Measurements from ENCODE around the gene SAMSN1.
A peak's percentile ranks its signal among the peaks of the same experiment; 100 is the strongest.
"Not testable (repeated sequence)": the region's sequence is repeated elsewhere in the genome, so short reads cannot be mapped to it uniquely, and the experiment has no call there.

The SAMSN1 gene

GRCh38 chr21:14562959-14563358 is 16.8 kb upstream of the SAMSN1 start:
- DNase-seq: no peak

GRCh38 chr21:14560555-14560954 is 14.4 kb upstream of the SAMSN1 start:
- DNase-seq: no peak

- DNase-seq: no peak
Measured at GRCh38 chr21:14560139-14560538, 14.0 kb upstream of the SAMSN1 start.

- peak; percentile 35 to 46 for DNase-seq
Measured at GRCh38 chr21:14559102-14559501, 13.0 kb upstream of the SAMSN1 start.

GRCh38 chr21:14557413-14557812 is 11.3 kb upstream of the SAMSN1 start:
- peak; percentile 51 to 72 for DNase-seq

- DNase-seq: no peak
Measured at GRCh38 chr21:14554948-14555347, 8.8 kb upstream of the SAMSN1 start.

- DNase-seq: no peak
Measured at GRCh38 chr21:14553422-14553821, 7.3 kb upstream of the SAMSN1 start.

- DNase-seq: no peak
Measured at GRCh38 chr21:14551741-14552140, 5.6 kb upstream of the SAMSN1 start.

GRCh38 chr21:14550135-14550534 is 4.0 kb upstream of the SAMSN1 start:
- DNase-seq: peak; percentile 89 to 94

- peak; percentile 91 to 97 for DNase-seq
Measured at GRCh38 chr21:14548779-14549178, 2.7 kb upstream of the SAMSN1 start.

GRCh38 chr21:14547834-14548513 is 1.9 kb upstream of the SAMSN1 start:
- peak in 1 of 2 donors; percentile 48 for DNase-seq

- DNase-seq: not testable (repeated sequence)
Measured at GRCh38 chr21:14546719-14547118, 604 bp upstream of the SAMSN1 start.

- DNase-seq: no peak
Measured at GRCh38 chr21:14543983-14544382, 2.1 kb downstream of the SAMSN1 start.

- no peak for DNase-seq
Measured at GRCh38 chr21:14542638-14543037, 3.5 kb downstream of the SAMSN1 start.

- peak in 1 of 2 donors; percentile 29 for DNase-seq
Measured at GRCh38 chr21:14541841-14542490, 4.1 kb downstream of the SAMSN1 start.

GRCh38 chr21:14538483-14538882 is 7.6 kb downstream of the SAMSN1 start:
- DNase-seq: no peak

- no peak for DNase-seq
Measured at GRCh38 chr21:14536929-14537328, 9.2 kb downstream of the SAMSN1 start.

- DNase-seq: no peak
Measured at GRCh38 chr21:14535702-14536101, 10.4 kb downstream of the SAMSN1 start.

GRCh38 chr21:14533499-14534428 is 12.4 kb downstream of the SAMSN1 start:
- DNase-seq: peak; percentile 73 to 76

- no peak for DNase-seq
Measured at GRCh38 chr21:14531757-14532316, 14.3 kb downstream of the SAMSN1 start.

GRCh38 chr21:14530592-14530991 is 15.5 kb downstream of the SAMSN1 start:
- DNase-seq: peak in 1 of 2 donors; percentile 49

- DNase-seq: no peak
Measured at GRCh38 chr21:14528815-14529214, 17.3 kb downstream of the SAMSN1 start.

All from inflammatory macrophage treated with lipopolysaccharide for 1 hour (primary cell).